Endometrium (tissue), 2 donors: ENCODE measurements around the gene TMEM53.

Experiments
- FAIRE-seq: peaks from 2 replicates; lab custom pipeline; 2012; peaks lifted over from hg19 to GRCh38; lab: Jason Lieb, UNC
- donor health status: control.
- donor health status: control.

Gene TMEM53

GRCh38 chr1:44603718-44604117, 70.6 kb downstream of the TMEM53 start:
- no peak for FAIRE-seq
